ENCODE measurements around the gene PSG7. TPM values are rescaled to one million over a fixed set of nuclear protein-coding genes. Genes with fewer than 3 reads are reported as not detected.
"Not testable (repeated sequence)": the region's sequence is repeated elsewhere in the genome, so short reads cannot be mapped to it uniquely, and the experiment has no call there.

PSG7 gene
- total RNA-seq, 1 donor from 2014 or later: not detected

DNA sequence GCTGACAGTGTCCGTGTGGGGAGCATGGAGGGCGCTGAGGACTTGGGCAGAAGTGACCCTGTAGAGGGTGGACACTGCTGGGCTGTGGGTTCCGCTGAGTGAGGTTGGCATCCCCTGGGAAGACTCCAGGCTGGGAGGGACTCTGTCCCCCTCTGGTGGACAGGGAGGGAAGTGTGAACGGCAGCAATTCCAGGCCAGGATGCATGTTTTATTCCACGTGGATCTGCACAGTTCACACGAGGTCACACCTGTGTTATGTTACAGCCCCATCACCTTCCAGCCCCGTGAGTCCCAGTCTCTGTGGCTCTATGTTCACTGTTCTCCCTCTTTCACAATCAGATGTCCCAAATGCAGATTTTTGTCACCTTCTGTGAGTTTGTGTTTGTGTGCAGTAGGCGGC, 55.7 kb downstream of the PSG7 start:
- not testable (repeated sequence) for H3K27ac Mint-ChIP-seq (ENCODE audit: unreplicated experiment); H3K9me3 Mint-ChIP-seq (ENCODE audit: unreplicated experiment); H3K36me3 Mint-ChIP-seq (ENCODE audit: unreplicated experiment); H3K4me1 Mint-ChIP-seq (ENCODE audit: low read depth, unreplicated experiment); H3K4me3 Mint-ChIP-seq (ENCODE audit: unreplicated experiment)
- H3K27me3 Mint-ChIP-seq (ENCODE audit: unreplicated experiment): peaks cover 11% of the 10 kb centered on the region
- DNase-seq: peak; percentile 24
- TF ChIP-seq, protein P1, sequence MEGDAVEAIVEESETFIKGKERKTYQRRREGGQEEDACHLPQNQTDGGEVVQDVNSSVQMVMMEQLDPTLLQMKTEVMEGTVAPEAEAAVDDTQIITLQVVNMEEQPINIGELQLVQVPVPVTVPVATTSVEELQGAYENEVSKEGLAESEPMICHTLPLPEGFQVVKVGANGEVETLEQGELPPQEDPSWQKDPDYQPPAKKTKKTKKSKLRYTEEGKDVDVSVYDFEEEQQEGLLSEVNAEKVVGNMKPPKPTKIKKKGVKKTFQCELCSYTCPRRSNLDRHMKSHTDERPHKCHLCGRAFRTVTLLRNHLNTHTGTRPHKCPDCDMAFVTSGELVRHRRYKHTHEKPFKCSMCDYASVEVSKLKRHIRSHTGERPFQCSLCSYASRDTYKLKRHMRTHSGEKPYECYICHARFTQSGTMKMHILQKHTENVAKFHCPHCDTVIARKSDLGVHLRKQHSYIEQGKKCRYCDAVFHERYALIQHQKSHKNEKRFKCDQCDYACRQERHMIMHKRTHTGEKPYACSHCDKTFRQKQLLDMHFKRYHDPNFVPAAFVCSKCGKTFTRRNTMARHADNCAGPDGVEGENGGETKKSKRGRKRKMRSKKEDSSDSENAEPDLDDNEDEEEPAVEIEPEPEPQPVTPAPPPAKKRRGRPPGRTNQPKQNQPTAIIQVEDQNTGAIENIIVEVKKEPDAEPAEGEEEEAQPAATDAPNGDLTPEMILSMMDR (IDR thresholded peaks at IDR 0.05; ENCODE audit: partially characterized antibody, unreplicated experiment): peak; percentile 61

- H3K27me3 Mint-ChIP-seq (ENCODE audit: unreplicated experiment); H3K4me3 Mint-ChIP-seq (ENCODE audit: unreplicated experiment); H3K4me1 Mint-ChIP-seq (ENCODE audit: low read depth, unreplicated experiment); DNase-seq; H3K9me3 Mint-ChIP-seq (ENCODE audit: unreplicated experiment); H3K27ac Mint-ChIP-seq (ENCODE audit: unreplicated experiment); H3K36me3 Mint-ChIP-seq (ENCODE audit: unreplicated experiment): not testable (repeated sequence)
Measured at GRCh38 chr19:42880621-42881020, 56.4 kb downstream of the PSG7 start.

DNA sequence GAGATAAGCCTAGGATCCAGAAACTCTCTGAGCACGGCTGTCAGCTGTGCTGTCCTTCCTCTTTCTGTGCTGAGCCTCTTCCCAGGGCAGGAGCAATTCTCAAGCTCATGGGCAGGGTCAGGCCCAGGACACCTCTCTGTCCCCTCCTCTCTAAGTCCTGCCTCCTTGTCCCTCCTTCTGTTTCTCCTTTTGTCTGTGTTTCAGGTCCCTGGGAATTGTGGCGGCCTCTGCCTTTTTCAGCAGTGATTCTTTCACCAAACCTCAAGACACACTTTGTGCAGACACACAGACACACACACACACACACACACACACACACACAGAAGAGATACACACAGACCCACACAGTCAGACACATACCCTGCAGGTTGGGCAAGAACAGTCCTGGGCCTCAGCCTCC, 57.4 kb downstream of the PSG7 start, which contains the start of gene PSG1:
Gene PSG1, minus strand, starts transcription at position 101 of the 400 bp plus-strand sequence. CDS start 132 bp downstream, outside the sequence.
- no peak for DNase-seq
- Mint-ChIP-seq H3K27ac (ENCODE audit: unreplicated experiment) (no peak within 1 kb of the TSS), H3K36me3 (ENCODE audit: unreplicated experiment) (no peaks in the 10 kb centered on the region), H3K9me3 (ENCODE audit: unreplicated experiment) (peaks cover 4% of the 10 kb centered on the region), H3K4me3 (ENCODE audit: unreplicated experiment) (no peak within 1 kb of the TSS), H3K27me3 (ENCODE audit: unreplicated experiment) (peaks cover 9% of the 10 kb centered on the region), H3K4me1 (ENCODE audit: low read depth, unreplicated experiment) (no peaks in the 10 kb centered on the region)
- TF ChIP-seq, protein P1 (IDR thresholded peaks at IDR 0.05; ENCODE audit: partially characterized antibody, unreplicated experiment): no peak

DNA sequence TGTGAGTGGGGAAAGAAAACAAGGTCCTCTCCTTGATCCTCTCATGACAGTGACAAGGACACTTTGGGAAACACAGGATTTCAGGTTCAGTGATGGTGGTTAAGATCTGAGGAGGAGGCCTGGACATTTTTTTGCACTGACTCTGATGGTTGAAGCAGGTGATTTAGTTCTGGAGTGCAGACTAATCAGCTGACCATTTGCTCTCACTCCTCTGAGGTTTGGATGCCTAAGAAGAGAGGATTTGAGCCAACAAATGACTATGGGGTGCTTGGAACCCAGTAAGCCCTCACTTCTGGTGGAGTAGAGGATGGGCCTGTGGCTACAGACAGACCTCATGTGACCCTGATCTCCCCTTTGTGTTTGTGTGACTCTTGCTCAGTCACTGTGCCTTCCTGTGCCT, 60.4 kb downstream of the PSG7 start:
- not testable (repeated sequence) for H3K27ac Mint-ChIP-seq (ENCODE audit: unreplicated experiment); H3K4me3 Mint-ChIP-seq (ENCODE audit: unreplicated experiment); H3K36me3 Mint-ChIP-seq (ENCODE audit: unreplicated experiment); H3K27me3 Mint-ChIP-seq (ENCODE audit: unreplicated experiment); H3K9me3 Mint-ChIP-seq (ENCODE audit: unreplicated experiment); DNase-seq; H3K4me1 Mint-ChIP-seq (ENCODE audit: low read depth, unreplicated experiment)

DNA sequence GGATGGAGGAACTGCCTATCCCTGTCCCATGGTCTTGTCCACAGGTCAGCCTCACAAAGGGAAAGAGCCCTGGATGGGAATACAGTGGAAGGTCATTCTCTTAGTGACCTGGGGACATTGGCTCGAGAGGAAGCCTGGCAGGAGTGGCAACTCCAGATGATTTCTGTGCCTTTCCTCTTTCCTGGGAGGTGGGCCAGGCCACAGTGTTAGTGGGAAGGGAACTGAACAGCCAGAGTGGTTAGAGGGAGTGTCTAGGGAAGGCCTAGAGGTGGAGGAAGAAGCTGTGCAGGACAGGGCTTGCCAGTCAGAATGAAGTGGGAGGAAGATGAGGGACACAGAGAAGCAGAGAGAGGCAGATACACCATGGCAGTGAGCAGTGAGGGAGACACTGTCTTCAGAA, 61.1 kb downstream of the PSG7 start:
- H3K36me3 Mint-ChIP-seq (ENCODE audit: unreplicated experiment); H3K4me3 Mint-ChIP-seq (ENCODE audit: unreplicated experiment); H3K9me3 Mint-ChIP-seq (ENCODE audit: unreplicated experiment); H3K27ac Mint-ChIP-seq (ENCODE audit: unreplicated experiment); DNase-seq; H3K27me3 Mint-ChIP-seq (ENCODE audit: unreplicated experiment); H3K4me1 Mint-ChIP-seq (ENCODE audit: low read depth, unreplicated experiment): not testable (repeated sequence)

DNA sequence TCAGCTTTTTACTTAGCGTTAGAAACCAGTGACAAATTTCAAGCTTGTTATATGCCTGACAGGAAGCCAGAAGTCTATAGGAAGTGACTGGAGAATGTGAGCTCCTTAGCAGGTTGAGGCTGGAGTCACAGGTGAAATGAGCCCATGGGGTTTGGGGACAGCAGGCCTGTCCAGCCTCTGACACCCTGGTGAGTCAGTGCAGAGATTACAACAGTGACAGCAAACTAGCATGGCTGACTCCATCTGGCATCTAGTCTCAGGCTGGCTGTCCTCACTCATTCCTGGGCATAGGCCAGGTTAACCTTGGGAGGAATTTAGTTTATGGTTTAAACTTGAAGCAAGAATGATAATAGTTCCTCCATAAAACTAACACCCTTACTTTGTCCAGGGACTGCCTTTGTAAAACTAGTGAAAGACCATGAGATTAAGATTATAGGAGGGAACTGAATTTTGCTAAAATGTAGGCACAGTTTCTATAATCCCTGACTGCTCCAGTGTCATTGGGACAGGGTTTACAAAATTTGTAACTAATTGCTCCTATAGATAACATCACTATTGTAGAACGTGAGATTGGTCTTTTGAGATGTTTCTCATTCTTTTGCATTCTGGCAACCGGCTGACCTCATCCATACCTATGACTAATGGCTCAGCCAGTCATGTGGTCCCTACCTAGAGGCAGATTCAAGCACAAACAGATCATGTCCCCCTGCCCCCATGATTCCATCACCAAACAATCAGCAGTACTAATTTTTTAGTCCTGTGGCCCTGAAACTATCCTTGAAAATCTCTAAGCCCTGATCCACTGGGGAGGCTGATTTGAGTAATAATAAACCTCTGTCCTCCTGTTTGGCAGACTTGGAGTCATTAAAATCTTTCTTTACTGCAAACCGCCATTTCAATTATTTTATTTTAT, 61.9 kb downstream of the PSG7 start:
- H3K27ac Mint-ChIP-seq (ENCODE audit: unreplicated experiment); H3K4me3 Mint-ChIP-seq (ENCODE audit: unreplicated experiment); H3K36me3 Mint-ChIP-seq (ENCODE audit: unreplicated experiment); H3K27me3 Mint-ChIP-seq (ENCODE audit: unreplicated experiment); H3K9me3 Mint-ChIP-seq (ENCODE audit: unreplicated experiment); DNase-seq; H3K4me1 Mint-ChIP-seq (ENCODE audit: low read depth, unreplicated experiment): not testable (repeated sequence)

GRCh38 chr19:42874136-42874535, 62.9 kb downstream of the PSG7 start:
- not testable (repeated sequence) for H3K27ac Mint-ChIP-seq (ENCODE audit: unreplicated experiment); H3K36me3 Mint-ChIP-seq (ENCODE audit: unreplicated experiment); DNase-seq; H3K4me3 Mint-ChIP-seq (ENCODE audit: unreplicated experiment); H3K9me3 Mint-ChIP-seq (ENCODE audit: unreplicated experiment); H3K27me3 Mint-ChIP-seq (ENCODE audit: unreplicated experiment); H3K4me1 Mint-ChIP-seq (ENCODE audit: low read depth, unreplicated experiment)

Other genes with a start within 250 kb of the PSG7 start
- not detected for gene PSG3, start 196.7 kb downstream of the PSG7 start, total RNA-seq (ENCODE audit: unreplicated experiment)
- not detected for gene PSG8, start 171.5 kb downstream of the PSG7 start, total RNA-seq (ENCODE audit: unreplicated experiment)
- gene PSG1, start 57.5 kb downstream of the PSG7 start, total RNA-seq (ENCODE audit: unreplicated experiment): not detected
- gene PSG6, start 19.3 kb downstream of the PSG7 start, total RNA-seq (ENCODE audit: unreplicated experiment): not detected
- not detected for gene PSG11, start 89.3 kb upstream of the PSG7 start, total RNA-seq (ENCODE audit: unreplicated experiment)
- not detected for gene PSG2, start 145.5 kb upstream of the PSG7 start, total RNA-seq (ENCODE audit: unreplicated experiment)
- gene PSG5, start 249.3 kb upstream of the PSG7 start, total RNA-seq (ENCODE audit: unreplicated experiment): not detected